Measurements from ENCODE around the gene PRPH2. TPM values are rescaled to one million over a fixed set of nuclear protein-coding genes. Genes with fewer than 3 reads are reported as not detected.

The PRPH2 gene
- total and polyA plus RNA-seq, 2 of the 13 experiments (the other 11 are each of a cell fraction or from before 2014, with no cell fraction given): 0.03 to 0.04 TPM

DNA sequence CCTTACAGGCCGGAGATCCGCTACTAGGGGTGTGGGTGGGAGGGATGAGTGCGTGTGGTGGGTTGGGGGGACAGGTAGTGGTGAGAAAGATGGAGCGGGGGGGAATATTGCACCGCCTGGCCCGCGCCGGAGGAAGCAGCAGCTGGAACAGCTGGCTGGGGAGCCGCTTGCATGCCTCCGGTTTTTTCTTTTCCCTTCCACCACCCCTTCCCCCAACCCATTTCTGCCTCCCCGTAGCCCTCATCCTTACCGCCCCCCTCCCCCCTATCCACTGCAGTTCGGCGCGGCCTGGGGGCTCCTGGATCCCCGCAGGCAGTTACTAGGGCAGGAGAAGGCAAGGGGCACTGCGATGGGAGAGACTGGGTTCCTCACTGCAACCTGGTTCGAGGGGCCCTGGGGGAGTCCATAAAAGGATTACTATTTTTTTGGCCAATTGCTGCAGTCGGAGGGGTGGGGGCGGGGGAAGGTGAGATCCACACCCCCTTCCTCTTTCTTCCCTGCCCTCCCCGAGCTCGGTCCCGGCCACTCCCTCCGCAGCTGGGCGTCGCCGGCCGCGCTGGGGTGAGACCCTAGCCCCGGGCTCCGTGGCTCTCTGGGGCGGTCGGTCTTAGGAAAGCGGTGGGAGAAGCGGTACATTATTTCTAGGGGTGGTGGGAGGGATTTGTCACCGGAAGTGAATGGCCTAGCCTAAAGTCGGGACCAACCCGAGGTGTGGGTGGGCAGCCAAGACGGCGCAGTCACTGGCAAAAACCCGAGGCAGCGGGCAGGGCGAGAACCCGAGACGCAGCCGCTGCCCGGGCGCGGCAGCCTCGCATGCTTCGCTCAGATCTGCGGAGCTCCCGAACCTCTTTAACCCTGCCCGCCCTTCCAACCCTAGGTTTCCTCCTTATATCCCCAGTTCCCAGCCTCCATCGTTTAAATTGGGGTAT lies 24.3 kb upstream of the PRPH2 start (continued):
- no peak for TF ChIP-seq NONO (IDR thresholded peaks at IDR 0.05)
- peak; percentile 49; the same call in 1 of the 2 replicates for TF ChIP-seq NONO (CRISPR knock-in tag; conservative IDR thresholded peaks at IDR 0.05)
- no peak for TF ChIP-seq SMARCE1 (IDR thresholded peaks at IDR 0.05; ENCODE audit: borderline replicate concordance)
- TF ChIP-seq, protein P1, sequence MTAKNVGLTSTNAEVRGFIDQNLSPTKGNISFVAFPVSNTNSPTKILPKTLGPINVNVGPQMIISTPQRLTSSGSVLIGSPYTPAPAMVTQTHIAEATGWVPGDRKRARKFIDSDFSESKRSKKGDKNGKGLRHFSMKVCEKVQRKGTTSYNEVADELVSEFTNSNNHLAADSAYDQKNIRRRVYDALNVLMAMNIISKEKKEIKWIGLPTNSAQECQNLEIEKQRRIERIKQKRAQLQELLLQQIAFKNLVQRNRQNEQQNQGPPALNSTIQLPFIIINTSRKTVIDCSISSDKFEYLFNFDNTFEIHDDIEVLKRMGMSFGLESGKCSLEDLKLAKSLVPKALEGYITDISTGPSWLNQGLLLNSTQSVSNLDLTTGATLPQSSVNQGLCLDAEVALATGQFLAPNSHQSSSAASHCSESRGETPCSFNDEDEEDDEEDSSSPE (CRISPR knock-in tag; IDR thresholded peaks at IDR 0.05): peak; percentile 50; the same call in 1 of the 2 replicates
- TF ChIP-seq NRL (CRISPR knock-in tag; IDR thresholded peaks at IDR 0.05; ENCODE audit: borderline replicate concordance): peak; percentile 85; the same call in 1 of the 2 replicates
- peak; percentile 41; the same call in 1 of the 2 replicates for TF ChIP-seq MIXL1 (CRISPR knock-in tag; IDR thresholded peaks at IDR 0.05)
- TF ChIP-seq SCMH1 (CRISPR knock-in tag; IDR thresholded peaks at IDR 0.05; ENCODE audit: borderline replicate concordance): no peak
- peak; percentile 92 for TF ChIP-seq ZSCAN29 (CRISPR knock-in tag; conservative IDR thresholded peaks at IDR 0.05)
- no peak; the same call in 1 of the 2 replicates for TF ChIP-seq AKAP8 (CRISPR knock-in tag; IDR thresholded peaks at IDR 0.05)
- TF ChIP-seq, protein P2, sequence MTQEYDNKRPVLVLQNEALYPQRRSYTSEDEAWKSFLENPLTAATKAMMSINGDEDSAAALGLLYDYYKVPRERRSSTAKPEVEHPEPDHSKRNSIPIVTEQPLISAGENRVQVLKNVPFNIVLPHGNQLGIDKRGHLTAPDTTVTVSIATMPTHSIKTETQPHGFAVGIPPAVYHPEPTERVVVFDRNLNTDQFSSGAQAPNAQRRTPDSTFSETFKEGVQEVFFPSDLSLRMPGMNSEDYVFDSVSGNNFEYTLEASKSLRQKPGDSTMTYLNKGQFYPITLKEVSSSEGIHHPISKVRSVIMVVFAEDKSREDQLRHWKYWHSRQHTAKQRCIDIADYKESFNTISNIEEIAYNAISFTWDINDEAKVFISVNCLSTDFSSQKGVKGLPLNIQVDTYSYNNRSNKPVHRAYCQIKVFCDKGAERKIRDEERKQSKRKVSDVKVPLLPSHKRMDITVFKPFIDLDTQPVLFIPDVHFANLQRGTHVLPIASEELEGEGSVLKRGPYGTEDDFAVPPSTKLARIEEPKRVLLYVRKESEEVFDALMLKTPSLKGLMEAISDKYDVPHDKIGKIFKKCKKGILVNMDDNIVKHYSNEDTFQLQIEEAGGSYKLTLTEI (CRISPR knock-in tag; conservative IDR thresholded peaks at IDR 0.05): no peak
- TF ChIP-seq FOXA3 (CRISPR knock-in tag; IDR thresholded peaks at IDR 0.05): peak; percentile 53; the same call in 1 of the 2 replicates
- TF ChIP-seq, protein P3, sequence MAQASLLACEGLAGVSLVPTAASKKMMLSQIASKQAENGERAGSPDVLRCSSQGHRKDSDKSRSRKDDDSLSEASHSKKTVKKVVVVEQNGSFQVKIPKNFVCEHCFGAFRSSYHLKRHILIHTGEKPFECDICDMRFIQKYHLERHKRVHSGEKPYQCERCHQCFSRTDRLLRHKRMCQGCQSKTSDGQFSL (CRISPR knock-in tag; IDR thresholded peaks at IDR 0.05): peak; percentile 86; the same call in 1 of the 2 replicates
- TF ChIP-seq, protein P4, sequence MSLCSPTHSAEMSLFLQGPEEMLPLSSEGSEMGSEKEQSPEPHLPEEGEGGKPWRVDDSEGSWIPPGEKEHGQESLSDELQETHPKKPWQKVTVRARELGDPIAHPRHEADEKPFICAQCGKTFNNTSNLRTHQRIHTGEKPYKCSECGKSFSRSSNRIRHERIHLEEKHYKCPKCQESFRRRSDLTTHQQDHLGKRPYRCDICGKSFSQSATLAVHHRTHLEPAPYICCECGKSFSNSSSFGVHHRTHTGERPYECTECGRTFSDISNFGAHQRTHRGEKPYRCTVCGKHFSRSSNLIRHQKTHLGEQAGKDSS (CRISPR knock-in tag; IDR thresholded peaks at IDR 0.05; ENCODE audit: borderline replicate concordance, low read depth): peak; percentile 76; the same call in 1 of the 2 replicates
- 0 out of 2 replicates have a peak, but pooled peaks have one; percentile 12 for TF ChIP-seq ZNF672 (CRISPR knock-in tag; IDR thresholded peaks at IDR 0.05)
- TF ChIP-seq XBP1 (CRISPR knock-in tag; IDR thresholded peaks at IDR 0.05): no peak
- TF ChIP-seq SYNCRIP (IDR thresholded peaks at IDR 0.05; ENCODE audit: insufficient read depth, low read depth, low read length): no peak
- TF ChIP-seq HDAC6 (IDR thresholded peaks at IDR 0.05; ENCODE audit: low read depth, low read length): no peak
- TF ChIP-seq, protein P5, sequence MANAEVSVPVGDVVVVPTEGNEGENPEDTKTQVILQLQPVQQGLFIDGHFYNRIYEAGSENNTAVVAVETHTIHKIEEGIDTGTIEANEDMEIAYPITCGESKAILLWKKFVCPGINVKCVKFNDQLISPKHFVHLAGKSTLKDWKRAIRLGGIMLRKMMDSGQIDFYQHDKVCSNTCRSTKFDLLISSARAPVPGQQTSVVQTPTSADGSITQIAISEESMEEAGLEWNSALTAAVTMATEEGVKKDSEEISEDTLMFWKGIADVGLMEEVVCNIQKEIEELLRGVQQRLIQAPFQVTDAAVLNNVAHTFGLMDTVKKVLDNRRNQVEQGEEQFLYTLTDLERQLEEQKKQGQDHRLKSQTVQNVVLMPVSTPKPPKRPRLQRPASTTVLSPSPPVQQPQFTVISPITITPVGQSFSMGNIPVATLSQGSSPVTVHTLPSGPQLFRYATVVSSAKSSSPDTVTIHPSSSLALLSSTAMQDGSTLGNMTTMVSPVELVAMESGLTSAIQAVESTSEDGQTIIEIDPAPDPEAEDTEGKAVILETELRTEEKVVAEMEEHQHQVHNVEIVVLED (CRISPR knock-in tag; IDR thresholded peaks at IDR 0.05; ENCODE audit: borderline replicate concordance): no peak
- no peak for TF ChIP-seq FOSL1 (CRISPR knock-in tag; IDR thresholded peaks at IDR 0.05; ENCODE audit: borderline replicate concordance)
- TF ChIP-seq HNRNPLL (IDR thresholded peaks at IDR 0.05; ENCODE audit: low read depth, low read length, poor library complexity, severe bottlenecking): peak; percentile 63
- TF ChIP-seq ZNF773 (CRISPR knock-in tag; IDR thresholded peaks at IDR 0.05; ENCODE audit: borderline replicate concordance): 0 out of 2 replicates have a peak, but pooled peaks have one; percentile 33
- TF ChIP-seq NFYB (CRISPR knock-in tag; IDR thresholded peaks at IDR 0.05): peak; percentile 64; the same call in 1 of the 2 replicates
- TF ChIP-seq NR2C2 (CRISPR knock-in tag; IDR thresholded peaks at IDR 0.05; ENCODE audit: borderline replicate concordance): peak; percentile 94
